GM21825 (cell line): ENCODE measurements around the gene TMEM132A.
"Not testable (repeated sequence)": the region's sequence is repeated elsewhere in the genome, so short reads cannot be mapped to it uniquely, and the experiment has no call there.

ENCODE experiments used
- ATAC-seq: cut with Tn5 transposase; IDR thresholded peaks from one replicate; pipeline ENCODE4 v1.9.1; 2021; ENCODE audit warnings: mild to moderate bottlenecking, moderate library complexity; ENCODE audit not compliant: unreplicated experiment

The TMEM132A gene

DNA sequence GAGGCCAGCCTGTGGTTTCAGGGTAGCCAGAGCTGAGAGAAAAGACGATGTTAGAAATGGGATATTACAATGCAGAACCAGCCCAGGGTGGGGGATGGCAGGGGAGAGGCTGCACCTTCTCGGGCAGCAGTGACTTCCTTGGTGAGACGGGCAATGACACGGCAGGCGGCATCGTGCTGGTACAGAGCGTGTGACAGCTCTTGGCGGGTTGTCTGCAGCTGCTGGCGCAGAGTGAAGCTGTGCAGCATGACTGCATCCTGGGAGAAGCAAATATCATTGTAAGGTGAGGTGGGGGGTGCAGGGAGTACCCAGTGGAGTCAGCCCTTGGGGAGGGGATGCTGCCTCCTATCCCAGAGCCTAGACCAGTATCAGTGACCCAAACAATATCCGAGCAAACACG lies 21.6 kb upstream of the TMEM132A start:
- no peak for ATAC-seq

DNA sequence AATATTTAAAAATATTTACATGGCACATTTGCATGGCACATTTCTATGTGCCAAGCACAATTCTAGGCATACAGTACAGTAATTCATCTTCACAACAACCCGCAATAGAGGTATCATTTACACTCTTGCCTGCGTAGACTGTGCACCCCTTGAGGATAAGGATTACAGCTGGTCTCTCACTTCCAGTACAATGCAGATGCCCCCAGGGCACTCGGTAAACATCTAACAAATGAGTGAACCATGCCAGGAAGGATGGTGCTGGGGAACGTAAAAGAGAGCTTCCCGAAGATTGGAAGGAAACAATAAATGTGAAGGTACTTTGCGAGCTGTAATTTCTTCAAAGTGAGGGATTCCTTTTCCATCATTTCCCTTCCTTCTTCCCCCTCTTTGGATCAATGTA lies 19.2 kb upstream of the TMEM132A start:
- no peak for ATAC-seq

DNA sequence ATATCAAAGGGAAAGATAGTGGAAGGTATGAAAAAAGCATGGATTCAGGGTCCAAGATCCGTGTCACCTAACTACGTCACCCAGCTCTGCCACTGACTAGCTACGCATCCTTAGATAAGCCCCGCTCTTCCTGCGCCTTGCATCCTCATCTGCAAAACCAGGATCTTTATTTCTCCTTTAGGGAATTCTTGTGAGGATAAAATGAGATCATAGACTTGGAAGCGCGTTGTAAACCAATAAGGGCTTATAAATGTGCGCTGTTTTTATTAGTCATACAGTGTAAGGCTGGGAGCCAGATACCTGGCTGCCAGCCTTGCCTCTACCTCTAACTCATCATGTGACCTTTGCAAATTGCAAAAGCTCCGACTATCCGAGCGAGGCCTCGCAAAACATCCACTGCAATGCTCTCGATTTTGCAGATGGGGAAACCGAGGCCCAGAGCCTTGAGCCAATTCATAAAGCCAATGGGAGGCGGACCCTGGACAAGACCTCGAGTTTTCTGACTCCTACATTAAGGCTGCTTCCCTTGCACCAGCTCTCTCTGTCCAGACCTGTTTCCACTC lies 18.6 kb upstream of the TMEM132A start:
- no peak for ATAC-seq

DNA sequence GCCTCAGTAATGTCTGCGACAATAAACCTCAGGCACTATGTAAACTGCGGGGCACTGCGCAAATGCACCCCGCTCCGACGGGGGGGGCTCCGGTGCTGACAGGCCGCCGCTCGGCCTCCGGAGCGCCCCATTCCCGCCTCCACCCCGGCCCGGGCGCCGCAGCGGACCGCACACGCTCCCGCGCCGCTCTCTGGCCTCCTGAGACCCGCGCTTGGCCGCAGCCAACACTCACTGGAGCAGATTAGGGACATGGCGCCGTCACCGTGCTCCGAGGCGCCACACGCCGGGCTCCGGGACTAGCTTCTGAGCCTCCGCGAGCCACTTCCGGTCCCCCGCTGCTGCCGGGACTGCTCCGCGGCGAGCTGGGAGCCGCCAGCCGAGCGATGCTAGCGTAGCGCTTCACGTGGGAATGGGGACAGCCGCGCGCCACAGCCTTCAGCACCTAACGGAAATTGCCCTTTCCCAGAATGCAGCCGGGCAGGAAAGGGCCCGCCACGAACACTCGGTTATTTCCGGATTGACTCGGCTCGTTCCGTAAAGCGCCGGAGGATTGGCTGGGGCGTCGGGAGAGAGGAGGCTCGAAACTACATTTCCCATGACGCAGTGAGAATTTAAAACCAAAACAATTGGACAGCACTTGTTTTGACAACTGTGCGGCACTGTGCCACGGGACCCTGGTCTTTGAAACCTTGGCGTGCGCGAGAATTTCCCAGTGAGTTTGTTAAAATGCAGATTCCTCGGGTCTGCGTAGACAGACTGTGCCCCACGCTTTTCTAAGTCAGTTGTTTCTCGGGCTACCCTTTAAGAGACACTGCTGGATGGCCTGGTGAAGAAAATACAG lies 17.9 kb upstream of the TMEM132A start, which contains the start of gene PRPF19:
Gene PRPF19 (minus strand): TSS at position 454 of the 841 bp plus-strand sequence. CDS start 203 bp downstream, at position 251.
- peak; percentile 82 for ATAC-seq

DNA sequence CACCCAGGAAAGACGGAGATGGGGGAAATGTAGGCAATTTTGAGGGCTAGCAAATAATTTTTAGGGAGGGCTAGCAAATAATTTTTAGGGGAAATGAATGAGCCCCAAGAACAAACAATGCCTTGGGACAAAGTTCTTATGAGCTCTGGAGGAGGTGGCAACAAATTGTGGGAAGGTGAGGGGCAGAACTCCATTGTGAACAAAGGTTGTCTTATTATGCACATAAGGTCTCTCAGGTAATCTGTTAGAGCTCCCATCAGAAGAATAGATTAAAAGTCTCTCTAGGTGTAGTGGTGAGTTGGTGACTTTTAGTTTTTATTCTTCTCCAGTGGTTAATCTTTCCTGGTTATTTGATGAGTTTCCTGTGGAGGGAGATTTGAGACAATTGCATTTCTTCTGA lies 15.5 kb upstream of the TMEM132A start:
- no peak for ATAC-seq

DNA sequence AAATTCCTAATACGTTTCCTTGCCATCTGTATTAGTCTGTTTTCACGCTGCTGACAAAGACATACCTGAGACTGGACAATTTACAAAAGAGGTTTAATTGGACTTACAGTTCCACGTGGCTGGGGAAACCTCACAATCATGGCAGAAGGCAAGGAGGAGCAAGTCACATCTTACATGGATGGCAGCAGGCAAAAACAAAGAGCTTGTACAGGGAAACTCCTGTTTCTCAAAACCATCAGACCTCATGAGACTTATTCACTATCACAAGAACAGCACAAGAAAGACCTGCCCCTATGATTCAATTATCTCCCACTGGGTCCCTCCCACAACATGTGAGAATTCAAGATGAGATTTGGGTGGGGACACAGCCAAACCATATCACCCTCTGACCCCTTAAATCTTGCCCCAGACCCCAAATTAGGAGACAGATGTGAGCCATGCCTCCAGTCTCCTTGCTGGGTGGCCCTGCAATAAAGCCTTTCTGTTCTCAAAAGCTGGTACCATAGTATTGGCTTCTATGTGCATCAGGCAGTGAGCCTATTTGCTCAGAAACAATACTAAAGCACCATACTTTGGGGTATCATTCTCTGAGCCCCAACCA lies 14.5 kb upstream of the TMEM132A start:
- not testable (repeated sequence) for ATAC-seq

DNA sequence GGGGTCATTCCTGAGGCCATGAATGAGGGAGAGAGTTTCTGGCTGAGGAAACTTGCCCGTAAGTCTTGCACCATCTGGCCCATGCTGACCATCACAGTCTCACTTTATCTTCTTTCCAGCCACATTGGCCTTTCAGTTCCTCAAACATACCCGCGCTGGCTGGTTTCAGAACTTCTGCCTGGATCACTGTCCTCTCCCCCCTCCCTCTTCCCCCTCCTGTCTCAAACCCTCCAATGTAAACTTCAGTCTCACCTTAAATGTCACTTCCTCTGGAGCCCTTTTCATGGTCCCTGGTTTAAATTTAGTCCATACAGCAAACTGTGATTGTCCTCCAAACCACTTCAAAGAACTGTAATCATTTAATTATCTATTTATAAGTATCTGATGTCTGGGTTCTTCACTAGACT lies 14.0 kb upstream of the TMEM132A start:
- ATAC-seq: peak; percentile 29

DNA sequence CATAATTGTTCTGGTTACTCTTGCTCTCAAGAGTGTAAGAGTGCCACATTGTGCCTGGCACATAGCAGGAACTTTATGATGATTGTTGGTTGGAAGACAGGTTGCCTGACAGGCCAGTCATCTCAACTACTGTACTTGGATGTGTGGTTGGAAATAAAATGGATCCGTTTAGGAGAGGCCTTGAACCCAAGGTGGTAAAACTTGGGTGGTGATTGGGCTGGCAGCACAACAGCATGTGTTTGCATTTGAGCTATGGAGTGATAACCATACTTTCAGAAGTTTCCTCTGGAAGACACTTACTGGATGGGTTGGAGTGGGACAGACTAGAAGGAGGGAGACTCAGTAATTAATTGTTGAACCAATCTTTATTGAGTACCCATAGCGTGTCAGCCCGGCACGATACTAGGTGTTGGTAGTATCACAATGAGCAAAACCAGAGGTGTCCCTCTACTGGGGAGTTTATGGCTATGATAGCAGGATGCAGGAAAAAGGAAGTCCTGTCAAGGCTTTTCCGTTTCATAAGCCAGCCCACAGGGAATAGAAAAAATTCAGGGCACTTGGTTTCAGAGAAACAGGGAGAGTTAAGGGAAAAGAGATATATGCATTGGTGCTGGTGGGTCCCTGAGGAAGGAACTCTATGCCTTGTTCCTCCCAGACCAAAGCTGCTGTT lies 13.4 kb upstream of the TMEM132A start:
- ATAC-seq: no peak

DNA sequence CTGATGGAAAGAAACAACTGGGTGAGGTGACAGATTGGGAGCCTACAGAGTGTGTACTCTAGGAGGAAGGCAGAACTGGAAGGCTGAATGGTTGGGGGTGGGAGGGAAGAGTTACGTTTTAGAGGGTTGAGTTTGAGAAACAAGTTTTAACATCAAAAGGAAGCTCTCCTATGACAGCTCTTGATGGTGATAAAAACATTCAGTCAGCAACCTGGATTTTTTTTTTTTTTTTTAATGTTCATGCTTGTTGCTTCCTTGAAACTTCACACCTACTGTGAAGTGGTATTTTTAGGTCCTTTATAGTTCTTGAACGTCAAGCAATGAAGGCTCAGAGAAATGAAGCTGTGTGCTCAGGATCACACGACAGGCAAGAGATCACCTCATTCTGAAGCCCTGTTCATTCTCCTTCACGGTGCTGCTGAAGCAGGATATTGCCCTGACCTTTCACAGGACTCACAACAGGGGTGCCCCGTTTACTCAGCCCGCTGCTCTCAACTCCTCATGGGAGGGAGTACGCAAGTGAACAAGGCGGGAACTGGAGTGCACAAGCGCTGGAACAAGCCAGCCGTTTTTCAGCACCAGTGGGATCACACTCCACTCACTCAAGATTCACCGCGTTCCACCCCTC lies 11.9 kb upstream of the TMEM132A start:
- no peak for ATAC-seq

DNA sequence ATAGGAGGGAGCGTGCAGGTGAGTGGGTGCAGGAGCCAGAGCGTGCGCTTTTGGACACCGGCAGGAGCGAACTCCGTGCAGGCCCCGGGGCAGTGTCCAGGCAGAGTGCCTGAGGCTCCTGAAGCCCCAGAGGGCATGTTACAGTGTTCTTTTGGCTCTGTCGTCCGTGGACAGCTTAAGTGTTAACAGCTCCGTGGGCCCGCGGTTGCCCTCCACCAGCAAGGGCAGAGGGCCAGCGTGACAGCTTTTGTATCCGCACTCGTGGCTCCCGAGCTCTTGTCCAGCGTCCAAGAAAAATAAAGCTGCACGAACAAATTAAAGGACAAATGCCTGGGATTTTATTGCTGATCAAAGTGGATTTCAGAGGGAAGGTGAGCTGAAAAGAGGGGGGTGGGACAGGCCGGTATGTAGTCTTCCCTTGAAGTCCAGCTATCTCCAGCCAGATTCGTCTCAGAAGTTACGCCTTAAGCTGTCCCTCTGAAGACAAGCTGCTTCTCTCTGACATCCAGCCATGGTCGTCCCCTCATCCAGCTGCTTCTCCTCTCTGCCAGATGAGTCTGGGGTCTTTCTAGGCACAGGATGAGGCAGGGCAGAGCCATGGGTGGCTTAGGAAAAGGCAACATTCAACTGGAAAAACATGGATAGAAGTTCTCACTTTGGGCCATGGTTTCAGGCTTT lies 11.3 kb upstream of the TMEM132A start:
- ATAC-seq: no peak

DNA sequence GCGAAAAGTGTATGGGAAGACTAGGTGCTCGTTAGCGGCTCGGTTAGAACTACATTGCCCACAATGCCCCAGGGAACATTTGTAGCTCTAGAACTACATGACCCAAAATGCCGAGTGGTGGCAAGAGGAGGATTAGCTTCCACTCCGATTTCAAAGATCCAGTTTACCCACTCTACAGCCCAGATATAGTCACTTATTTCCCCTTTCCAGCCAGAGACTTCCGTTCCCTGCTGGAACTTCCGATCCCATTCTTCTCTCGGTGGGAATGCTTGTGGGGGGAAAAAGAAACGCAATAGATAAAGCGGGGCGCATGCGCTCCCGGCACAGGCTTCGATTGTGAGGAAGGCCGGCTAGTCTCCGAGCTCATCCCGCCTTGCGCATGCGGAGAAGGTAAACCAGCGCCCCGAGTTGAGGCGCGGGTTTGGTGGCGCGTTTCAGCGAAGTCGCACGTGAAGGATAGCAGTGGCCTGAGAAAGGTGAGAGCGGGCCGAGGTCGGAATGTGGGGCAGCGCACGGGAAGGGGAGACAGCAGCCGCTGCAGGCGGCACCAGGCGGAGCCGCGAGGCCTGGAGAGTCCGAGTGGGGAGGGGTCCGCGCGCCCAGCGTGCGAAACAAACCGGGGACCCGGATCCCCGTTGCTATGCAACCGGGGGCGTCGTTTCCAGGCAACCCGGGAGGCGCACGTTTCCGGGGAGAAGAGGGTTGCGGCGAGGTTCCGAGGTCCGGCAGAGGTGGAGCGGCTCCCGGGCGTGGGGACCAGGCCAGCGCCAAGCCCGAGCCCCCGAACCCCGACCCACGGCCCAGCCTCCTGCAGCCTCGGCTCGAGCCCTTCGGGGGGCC lies 10.2 kb upstream of the TMEM132A start, which contains the start of gene TMEM109:
Gene TMEM109 (plus strand): TSS at position 366 of the 840 bp plus-strand sequence. CDS start 5,536 bp downstream, outside the sequence.
- peak; percentile 35 for ATAC-seq

DNA sequence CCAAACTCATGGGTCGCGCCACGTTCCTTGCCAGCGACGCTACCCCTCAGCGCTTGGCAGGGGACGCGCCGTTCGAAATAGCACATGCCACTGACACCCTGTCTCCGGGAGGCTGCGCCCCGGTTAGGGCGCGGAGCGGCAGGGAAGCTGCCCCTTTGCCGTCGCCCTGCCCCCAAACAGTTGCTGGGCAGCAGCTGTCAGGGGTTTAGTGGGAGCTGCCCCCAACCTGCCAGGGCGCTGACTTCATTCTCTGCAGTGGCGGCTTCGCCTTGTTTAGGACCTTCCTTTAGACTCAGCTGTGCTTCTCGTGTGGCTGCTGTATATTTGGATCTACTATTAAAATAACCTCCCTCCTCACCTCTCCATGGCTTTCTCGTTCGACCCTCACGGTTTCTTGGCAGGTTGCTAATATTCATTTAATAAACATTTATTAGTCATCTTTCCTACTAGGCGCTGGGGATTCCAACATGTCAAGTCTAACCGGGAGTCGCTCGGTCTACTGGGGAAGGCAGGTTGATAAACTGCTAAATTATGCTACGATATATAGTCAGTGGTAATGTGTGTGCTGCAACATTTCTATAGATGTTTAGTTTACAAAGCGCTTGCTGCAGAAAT lies 9.5 kb upstream of the TMEM132A start:
- peak; percentile 3 for ATAC-seq

DNA sequence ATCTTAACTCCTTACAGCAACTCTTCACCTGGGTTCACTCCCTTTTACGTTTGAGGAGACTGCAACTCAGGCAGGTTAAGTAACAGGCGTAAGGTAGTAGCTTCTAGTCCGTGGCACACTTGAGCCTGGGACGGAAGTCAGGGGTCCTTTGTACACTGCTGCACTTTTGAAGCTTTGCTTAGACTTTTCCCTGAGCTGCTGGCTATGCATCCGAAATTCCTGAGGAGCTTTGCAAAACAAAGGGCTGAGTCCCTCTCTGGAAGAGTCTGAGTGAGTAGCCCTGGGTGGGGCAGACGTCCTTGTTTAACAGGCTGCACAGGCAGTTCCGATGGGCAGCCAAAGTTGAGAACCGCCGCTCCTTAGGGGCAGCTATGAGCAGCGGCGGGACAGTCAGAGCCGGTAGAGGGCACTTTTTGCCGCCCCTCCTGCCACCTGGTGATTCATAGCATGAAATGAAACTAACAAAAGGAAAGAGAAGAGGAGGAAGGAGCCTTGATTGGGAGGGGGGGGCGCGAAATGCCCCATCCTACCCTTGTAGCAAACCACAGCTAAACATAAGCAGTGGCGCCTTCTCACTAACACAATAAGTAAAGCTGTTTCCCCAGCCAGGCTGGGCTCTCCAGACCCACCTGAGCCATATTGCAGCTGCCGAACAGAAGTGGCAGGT lies 8.9 kb upstream of the TMEM132A start:
- ATAC-seq: peak; percentile 49

DNA sequence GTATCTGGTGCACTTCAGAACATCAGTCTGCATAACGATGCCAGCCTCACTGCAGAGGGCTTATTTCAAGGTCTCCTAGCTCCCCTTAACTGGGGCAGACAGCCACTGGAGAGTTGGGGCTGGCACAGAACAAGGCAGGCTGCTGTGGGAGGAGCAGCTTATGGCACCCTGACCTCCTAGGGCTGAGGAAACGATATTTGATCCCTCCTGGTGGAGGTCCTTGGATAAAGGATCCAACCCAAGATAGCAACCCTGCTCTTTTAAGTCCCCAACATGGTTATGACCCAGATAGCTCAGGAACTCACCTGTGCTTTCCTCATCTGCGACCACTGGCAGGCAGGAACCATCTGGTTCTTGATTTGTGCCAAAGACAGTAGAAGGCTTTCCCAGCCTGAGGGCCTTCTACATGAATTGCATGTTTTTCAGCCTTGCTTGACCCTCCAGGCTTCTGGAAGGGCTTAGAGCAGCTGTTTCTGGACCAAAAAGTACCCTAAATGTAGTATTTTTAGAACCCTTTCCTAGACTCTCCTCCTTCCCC lies 7.5 kb upstream of the TMEM132A start:
- no peak for ATAC-seq

DNA sequence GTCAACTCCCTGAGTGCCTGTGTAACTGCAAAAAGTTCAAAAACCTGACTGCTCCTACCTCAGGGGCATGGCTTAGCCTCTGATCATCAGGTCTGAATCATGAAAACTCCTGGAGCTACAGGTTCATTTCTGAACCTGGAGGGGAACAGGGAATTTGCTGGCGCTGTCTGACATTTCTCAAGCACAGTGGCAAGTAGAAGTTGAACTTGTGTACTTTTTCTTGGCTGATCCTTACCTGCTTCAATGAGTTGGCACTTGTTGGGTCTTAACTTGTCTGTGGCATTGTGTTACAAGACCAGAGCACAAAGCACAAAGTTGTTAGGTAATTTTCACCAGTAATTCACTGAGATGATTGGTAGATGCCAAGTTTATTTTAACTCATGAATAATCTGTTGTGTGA lies 7.0 kb upstream of the TMEM132A start:
- ATAC-seq: no peak

DNA sequence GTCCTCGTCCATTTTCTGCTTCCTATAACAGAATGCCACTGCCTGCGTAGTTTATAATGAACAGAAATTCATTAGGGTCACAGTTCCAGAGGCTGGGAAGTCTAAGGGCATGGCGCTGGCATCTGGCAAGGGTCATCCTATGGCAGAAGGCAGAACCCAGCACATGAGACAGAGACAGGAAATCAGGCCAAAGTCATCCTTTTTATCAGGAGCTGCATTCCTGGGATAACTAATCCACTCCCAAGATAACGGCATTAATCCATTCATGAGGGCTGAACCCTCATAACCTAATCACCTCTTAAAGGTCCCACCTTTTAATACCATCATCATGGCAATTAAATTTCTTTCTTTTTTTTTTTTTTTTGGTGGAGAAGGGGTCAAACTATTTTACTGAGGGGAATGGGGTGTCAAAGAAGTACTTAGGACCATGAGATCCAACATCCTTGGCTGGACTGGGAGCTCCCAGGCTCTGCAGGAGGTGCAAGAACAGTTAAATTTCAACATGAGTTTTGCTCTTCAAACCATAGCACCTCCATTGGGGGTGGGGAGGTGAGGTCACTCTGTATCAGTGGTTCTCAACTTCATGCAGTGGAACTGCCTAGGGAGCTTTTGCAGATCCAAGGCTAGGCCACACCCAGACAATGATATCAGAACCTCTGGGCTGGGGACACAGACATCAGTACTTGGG lies 5.9 kb upstream of the TMEM132A start:
- ATAC-seq: no peak

DNA sequence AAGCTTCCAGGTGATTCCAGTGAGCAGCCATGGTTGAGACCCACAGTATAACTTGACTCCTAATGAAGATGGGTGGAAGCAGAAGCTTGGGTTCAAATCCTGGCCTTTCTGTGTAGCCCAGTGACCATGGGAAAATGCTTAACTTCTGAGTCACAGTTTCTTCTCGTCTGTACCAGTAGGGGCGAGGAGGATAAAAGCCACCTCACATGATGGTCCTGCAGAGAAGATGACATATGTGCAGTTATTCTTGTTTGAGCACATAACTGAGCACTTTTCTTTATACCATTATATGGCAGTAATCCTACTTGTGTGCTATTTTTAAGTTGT lies 5.4 kb upstream of the TMEM132A start:
- no peak for ATAC-seq

DNA sequence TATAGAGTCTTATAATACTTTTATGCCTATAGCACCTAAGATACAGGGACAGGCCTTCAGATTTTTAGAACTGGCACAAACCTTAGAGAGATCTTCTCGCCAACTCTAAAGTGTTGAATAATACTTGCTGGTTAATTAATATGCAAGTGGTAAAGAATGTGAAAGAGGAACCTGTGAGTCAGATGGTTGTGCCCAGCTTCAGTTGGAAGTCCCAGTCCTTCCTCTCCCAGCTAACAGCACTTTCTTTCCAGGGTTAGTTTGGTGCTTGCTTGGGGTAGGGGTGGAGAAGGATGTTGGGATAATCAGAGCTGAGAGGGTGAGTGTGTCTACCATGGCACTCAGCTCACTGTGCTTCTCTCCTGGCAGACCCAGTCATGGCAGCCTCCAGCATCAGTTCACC lies 4.9 kb upstream of the TMEM132A start:
- no peak for ATAC-seq
